KMS-11 (cell line): ENCODE measurements around the gene CBX1.
"Not testable (repeated sequence)": the region's sequence is repeated elsewhere in the genome, so short reads cannot be mapped to it uniquely, and the experiment has no call there.

Experiments
- H2AFZ ChIP-seq: fragments of 200-600 bp; sonication (generic); 2 replicates; pipeline ENCODE4 v1.6.1; 2016; ENCODE audit warnings: antibody characterized with exemption, mixed run types, low read depth
- H3K27ac ChIP-seq: fragments of 200-600 bp; sonication (generic); 2 replicates; pipeline ENCODE4 v1.6.1; 2016; ENCODE audit warnings: mild to moderate bottlenecking, mixed run types
- H3K27me3 ChIP-seq: fragments of 200-600 bp; sonication (generic); 2 replicates; pipeline ENCODE4 v1.6.1; 2017; ENCODE audit warnings: mild to moderate bottlenecking, low read depth, mixed run types, moderate library complexity; ENCODE audit not compliant: insufficient read depth
- H3K36me3 ChIP-seq: fragments of 200-600 bp; sonication (generic); 2 replicates; pipeline ENCODE4 v1.6.1; 2017; ENCODE audit warnings: mild to moderate bottlenecking, mixed run types; ENCODE audit not compliant: insufficient read depth
- H3K4me1 ChIP-seq: fragments of 200-600 bp; sonication (generic); 2 replicates; pipeline ENCODE4 v1.6.1; 2016; ENCODE audit warnings: mild to moderate bottlenecking, low read depth, mixed run types; ENCODE audit not compliant: poor library complexity, severe bottlenecking
- H3K4me2 ChIP-seq: fragments of 200-600 bp; sonication (generic); 2 replicates; pipeline ENCODE4 v1.7.0; 2016; ENCODE audit warnings: mild to moderate bottlenecking, mixed run types
- H3K4me3 ChIP-seq: fragments of 200-600 bp; sonication (generic); IDR thresholded peaks from 2 replicates; pipeline ENCODE4 v1.6.1; 2017; ENCODE audit warnings: low read depth, low read length, mixed read lengths; ENCODE audit not compliant: insufficient read depth
- H3K79me2 ChIP-seq: fragments of 200-600 bp; sonication (generic); 2 replicates; pipeline ENCODE4 v1.6.1; 2016; ENCODE audit warnings: low read depth, mixed run types; ENCODE audit not compliant: insufficient read depth
- H3K9ac ChIP-seq: fragments of 200-600 bp; sonication (generic); 2 replicates; pipeline ENCODE4 v1.6.1; 2016; ENCODE audit warnings: mild to moderate bottlenecking, mixed run types
- H4K20me1 ChIP-seq: fragments of 200-600 bp; sonication (generic); 2 replicates; pipeline ENCODE4 v1.6.1; 2016; ENCODE audit warnings: mild to moderate bottlenecking, mixed run types; ENCODE audit not compliant: insufficient read depth
- TF ChIP-seq, protein P1 (sequence below): fragments of 200-600 bp; sonication (generic); conservative IDR thresholded peaks from 2 replicates; pipeline ENCODE4 v1.6.1; 2017; ENCODE audit warnings: low read depth, mild to moderate bottlenecking, antibody characterized with exemption, low read length, moderate library complexity, mixed read lengths

The CBX1 gene

GRCh38 chr17:48074322-48075081 is 26.8 kb downstream of the CBX1 start:
- H3K27me3 ChIP-seq, result no peaks in the 10 kb centered on the region
- H4K20me1 ChIP-seq, result peaks cover 4% of the 10 kb centered on the region; the same call in 1 of the 2 replicates
- no peak overlapping the region for H3K4me3 ChIP-seq
- no peak overlapping the region for H3K4me2 ChIP-seq
- H3K79me2 ChIP-seq, result peaks cover 7% of the 10 kb centered on the region; the same call in 1 of the 2 replicates
- H3K27ac ChIP-seq, result no peak overlapping the region
- no peaks in the 10 kb centered on the region; the same call in 1 of the 2 replicates for H3K36me3 ChIP-seq
- no peak overlapping the region for H2AFZ ChIP-seq
- TF ChIP-seq, protein P1, sequence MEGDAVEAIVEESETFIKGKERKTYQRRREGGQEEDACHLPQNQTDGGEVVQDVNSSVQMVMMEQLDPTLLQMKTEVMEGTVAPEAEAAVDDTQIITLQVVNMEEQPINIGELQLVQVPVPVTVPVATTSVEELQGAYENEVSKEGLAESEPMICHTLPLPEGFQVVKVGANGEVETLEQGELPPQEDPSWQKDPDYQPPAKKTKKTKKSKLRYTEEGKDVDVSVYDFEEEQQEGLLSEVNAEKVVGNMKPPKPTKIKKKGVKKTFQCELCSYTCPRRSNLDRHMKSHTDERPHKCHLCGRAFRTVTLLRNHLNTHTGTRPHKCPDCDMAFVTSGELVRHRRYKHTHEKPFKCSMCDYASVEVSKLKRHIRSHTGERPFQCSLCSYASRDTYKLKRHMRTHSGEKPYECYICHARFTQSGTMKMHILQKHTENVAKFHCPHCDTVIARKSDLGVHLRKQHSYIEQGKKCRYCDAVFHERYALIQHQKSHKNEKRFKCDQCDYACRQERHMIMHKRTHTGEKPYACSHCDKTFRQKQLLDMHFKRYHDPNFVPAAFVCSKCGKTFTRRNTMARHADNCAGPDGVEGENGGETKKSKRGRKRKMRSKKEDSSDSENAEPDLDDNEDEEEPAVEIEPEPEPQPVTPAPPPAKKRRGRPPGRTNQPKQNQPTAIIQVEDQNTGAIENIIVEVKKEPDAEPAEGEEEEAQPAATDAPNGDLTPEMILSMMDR, result peak; percentile 78
- peaks cover 7% of the 10 kb centered on the region for H3K4me1 ChIP-seq
- H3K9ac ChIP-seq, result no peak overlapping the region

DNA sequence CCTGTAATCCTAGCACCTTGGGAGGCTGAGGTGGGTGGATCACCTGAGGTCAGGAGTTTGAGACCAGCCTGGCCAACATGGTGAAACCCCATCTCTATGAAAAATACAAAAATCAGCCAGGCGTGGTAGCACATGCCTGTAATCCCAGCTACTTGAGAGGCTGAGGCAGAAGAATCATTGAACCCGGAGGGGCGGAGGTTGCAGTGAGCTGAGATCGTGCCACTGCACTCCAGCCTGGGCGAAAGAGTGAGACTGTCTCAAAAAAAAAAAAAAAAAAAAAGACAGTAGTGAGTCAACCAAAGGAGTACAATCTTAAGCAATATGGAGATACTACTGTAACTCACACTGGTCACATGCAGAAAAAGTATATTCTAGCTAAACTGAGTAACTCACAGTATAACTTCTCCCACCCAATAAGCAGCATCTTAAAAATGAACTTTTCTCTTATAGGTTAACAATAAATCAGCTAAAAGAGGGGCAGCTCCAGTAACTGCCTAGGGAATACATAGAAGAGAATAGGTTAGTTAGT is 27.6 kb downstream of the CBX1 start:
- H4K20me1 ChIP-seq, H3K9ac ChIP-seq, H3K27ac ChIP-seq, H3K27me3 ChIP-seq, H3K4me1 ChIP-seq, H2AFZ ChIP-seq, H3K4me3 ChIP-seq, H3K4me2 ChIP-seq, H3K79me2 ChIP-seq, H3K36me3 ChIP-seq: not testable (repeated sequence)

- not testable (repeated sequence) for H2AFZ ChIP-seq, H3K4me2 ChIP-seq, H3K27ac ChIP-seq, H4K20me1 ChIP-seq, H3K27me3 ChIP-seq, H3K36me3 ChIP-seq, H3K9ac ChIP-seq, H3K4me3 ChIP-seq, H3K79me2 ChIP-seq, H3K4me1 ChIP-seq
Measured at GRCh38 chr17:48072811-48073210, 28.5 kb downstream of the CBX1 start.

DNA sequence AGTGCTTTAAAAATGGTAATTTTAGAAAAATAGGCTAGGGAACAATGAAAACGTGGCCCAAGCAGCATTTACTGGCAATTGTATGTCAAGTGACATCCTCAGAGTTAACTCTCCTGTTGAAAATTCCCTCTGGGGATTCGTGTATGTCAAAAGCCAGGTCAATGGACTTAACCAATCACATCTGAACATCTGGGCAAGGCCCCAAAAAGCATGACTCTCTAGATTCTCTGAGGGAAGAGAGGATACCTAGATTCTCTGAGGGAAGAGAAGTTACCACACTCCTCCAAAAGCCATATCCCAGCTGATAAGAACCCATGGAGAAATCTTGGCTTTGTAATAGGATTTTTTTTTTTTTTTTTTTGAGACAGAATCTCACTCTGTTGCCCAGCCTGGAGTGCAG is 29.6 kb downstream of the CBX1 start:
- Histone ChIP-seq H3K4me2 (no peak overlapping the region), H3K27me3 (no peaks in the 10 kb centered on the region), H4K20me1 (peaks cover 4% of the 10 kb centered on the region; the same call in 1 of the 2 replicates), H3K4me1 (no peaks in the 10 kb centered on the region), H3K9ac (no peak overlapping the region), H3K4me3 (no peak overlapping the region), H3K79me2 (no peaks in the 10 kb centered on the region), H3K36me3 (peaks cover 4% of the 10 kb centered on the region; the same call in 1 of the 2 replicates), H2AFZ (no peak overlapping the region), H3K27ac (no peak overlapping the region)
- TF ChIP-seq, protein P1, result no peak

DNA sequence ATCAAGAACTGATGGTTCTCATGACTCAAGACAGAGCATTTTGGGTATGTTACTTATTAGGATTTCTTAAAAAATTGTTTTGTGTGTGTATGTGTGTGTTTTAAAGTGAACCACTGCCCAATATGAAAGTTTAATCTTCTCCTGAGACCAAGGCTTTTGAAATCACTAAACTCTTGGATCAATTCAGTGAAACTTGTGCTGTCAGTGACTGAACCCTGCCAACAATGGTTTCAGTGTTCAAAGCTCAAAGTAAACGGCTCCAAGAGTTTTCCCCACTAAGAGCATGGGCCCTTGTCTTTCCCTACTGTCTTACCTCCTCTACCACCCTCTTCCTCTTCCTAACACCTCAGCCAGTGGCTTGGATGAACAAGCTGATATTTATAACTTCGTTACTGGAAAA is 31.1 kb downstream of the CBX1 start:
- no peak overlapping the region for H3K27ac ChIP-seq

More for the DNA sequence above, 31.1 kb downstream of the CBX1 start:
- Histone ChIP-seq H3K4me2 (no peak overlapping the region), H4K20me1 (peaks cover 4% of the 10 kb centered on the region; the same call in 1 of the 2 replicates), H3K36me3 (peaks cover 4% of the 10 kb centered on the region; the same call in 1 of the 2 replicates), H3K4me3 (no peak overlapping the region), H3K9ac (no peak overlapping the region), H3K79me2 (no peaks in the 10 kb centered on the region), H3K27me3 (no peaks in the 10 kb centered on the region), H3K4me1 (no peaks in the 10 kb centered on the region), H2AFZ (no peak overlapping the region)
- TF ChIP-seq, protein P1, result no peak
